ENCODE data around the gene PCDH15. TPM values are rescaled to one million over a fixed set of nuclear protein-coding genes. Genes with fewer than 3 reads are reported as not detected.
A peak's percentile ranks its signal among the peaks of the same experiment; 100 is the strongest.

Gene PCDH15
- total RNA-seq, 1 donor from 2014 or later: 2.1 TPM

DNA sequence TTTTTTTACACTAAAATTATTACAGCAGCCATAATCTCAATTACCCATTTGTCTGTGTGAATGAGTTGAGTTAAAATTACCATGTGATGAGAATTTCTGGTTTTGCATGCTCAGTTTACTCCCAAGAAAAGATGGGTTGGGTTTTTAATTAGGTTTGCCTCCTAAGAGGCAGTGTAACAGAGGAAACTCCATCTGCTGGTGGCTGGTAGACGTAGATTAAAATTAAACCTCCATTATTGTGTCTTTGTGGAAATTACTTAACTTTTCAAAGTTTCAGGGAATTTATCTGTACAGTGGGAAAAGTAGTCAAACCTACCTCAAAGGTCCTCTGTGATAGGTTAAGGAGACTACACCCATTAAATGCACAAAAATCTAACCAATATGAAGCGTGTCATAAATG is 954.2 kb downstream of the PCDH15 start:
- no peak overlapping the region for H3K27ac ChIP-seq
- H3K4me3 ChIP-seq: no peak overlapping the region
- DNase-seq (no peak), ATAC-seq (no peak)
- H3K9me3 ChIP-seq: no peaks in the 10 kb centered on the region
- TF ChIP-seq, protein P1, sequence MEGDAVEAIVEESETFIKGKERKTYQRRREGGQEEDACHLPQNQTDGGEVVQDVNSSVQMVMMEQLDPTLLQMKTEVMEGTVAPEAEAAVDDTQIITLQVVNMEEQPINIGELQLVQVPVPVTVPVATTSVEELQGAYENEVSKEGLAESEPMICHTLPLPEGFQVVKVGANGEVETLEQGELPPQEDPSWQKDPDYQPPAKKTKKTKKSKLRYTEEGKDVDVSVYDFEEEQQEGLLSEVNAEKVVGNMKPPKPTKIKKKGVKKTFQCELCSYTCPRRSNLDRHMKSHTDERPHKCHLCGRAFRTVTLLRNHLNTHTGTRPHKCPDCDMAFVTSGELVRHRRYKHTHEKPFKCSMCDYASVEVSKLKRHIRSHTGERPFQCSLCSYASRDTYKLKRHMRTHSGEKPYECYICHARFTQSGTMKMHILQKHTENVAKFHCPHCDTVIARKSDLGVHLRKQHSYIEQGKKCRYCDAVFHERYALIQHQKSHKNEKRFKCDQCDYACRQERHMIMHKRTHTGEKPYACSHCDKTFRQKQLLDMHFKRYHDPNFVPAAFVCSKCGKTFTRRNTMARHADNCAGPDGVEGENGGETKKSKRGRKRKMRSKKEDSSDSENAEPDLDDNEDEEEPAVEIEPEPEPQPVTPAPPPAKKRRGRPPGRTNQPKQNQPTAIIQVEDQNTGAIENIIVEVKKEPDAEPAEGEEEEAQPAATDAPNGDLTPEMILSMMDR (IDR thresholded peaks at IDR 0.05): no peak
- no peaks in the 10 kb centered on the region for H3K36me3 ChIP-seq
- no peaks in the 10 kb centered on the region for H3K27me3 ChIP-seq (ENCODE audit: low read depth)
- intact Hi-C loops (cut with DNase I): no loop called here
- no peaks in the 10 kb centered on the region for H3K4me1 ChIP-seq

GRCh38 chr10:53843736-53844362 is 957.2 kb downstream of the PCDH15 start:
- Histone ChIP-seq H3K27me3 (ENCODE audit: low read depth) (no peaks in the 10 kb centered on the region), H3K4me1 (no peaks in the 10 kb centered on the region), H3K4me3 (no peak overlapping the region), H3K36me3 (no peaks in the 10 kb centered on the region), H3K9me3 (no peaks in the 10 kb centered on the region), H3K27ac (no peak overlapping the region)
- ATAC-seq (peak; percentile 29 to 41), DNase-seq (no peak)
- TF ChIP-seq, protein P1 (IDR thresholded peaks at IDR 0.05): no peak
- intact Hi-C loops (cut with DNase I): no loop called here

DNA sequence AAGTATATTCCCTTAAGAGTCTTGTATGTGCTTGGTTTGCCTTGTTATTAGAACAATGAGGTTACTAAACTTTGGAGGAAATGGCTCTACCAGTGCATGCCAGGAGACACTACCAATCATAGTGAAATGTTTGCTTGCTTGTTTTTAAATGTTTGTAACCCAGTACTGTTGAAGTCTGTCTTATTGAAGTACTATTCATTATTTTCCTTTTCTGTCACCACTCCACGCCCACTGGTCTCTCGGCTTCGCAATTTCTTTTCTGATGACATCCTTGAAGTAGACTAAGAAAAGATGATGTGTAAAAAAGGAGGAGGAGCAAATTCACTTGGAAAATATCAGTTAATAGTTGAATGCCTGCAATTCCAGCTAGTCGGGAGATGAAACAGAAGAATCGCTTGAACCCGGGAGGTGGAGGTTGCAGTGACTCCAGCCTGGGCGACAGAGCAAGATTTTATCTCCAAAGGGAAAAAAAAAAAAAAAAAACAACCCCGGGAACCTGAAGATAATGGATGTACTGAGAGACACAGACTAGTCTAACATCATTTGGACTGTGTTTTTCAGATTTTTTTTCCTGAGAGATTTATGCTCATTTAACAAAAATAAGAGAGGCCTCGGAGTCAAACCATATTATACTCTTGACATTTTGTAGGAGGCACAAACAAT is 959.4 kb downstream of the PCDH15 start:
- ATAC-seq: no peak
- Histone ChIP-seq H3K27ac (no peak overlapping the region), H3K36me3 (no peaks in the 10 kb centered on the region), H3K27me3 (ENCODE audit: low read depth) (no peaks in the 10 kb centered on the region), H3K4me1 (no peaks in the 10 kb centered on the region), H3K9me3 (no peaks in the 10 kb centered on the region), H3K4me3 (no peak overlapping the region)
- no peak for DNase-seq
- TF ChIP-seq, protein P1 (IDR thresholded peaks at IDR 0.05): no peak
- intact Hi-C loops (cut with DNase I): no loop called here

DNA sequence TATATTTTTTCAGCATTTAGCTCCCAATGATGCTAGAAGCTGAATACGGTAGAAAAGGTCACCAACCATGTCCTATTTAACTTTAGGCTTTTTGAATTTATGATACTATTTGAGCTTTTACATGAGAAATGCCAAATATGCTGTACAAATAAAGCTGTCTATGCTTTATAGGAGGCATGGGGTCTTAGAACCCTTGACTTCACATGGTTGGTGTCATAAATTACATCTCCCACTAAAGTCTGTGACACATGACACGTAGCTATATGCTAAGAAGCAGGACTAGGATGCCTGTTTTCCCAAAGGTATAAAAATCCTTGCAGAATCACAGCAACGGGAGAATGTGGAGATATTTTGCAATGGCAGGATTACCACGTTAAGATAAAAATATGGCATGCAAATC is 960.4 kb downstream of the PCDH15 start:
- intact Hi-C loops (cut with DNase I): no loop called here
- no peak overlapping the region for H3K4me3 ChIP-seq
- H3K27ac ChIP-seq: no peak overlapping the region
- no peaks in the 10 kb centered on the region for H3K9me3 ChIP-seq
- DNase-seq (no peak), ATAC-seq (no peak)
- TF ChIP-seq, protein P1 (IDR thresholded peaks at IDR 0.05): no peak
- no peaks in the 10 kb centered on the region for H3K4me1 ChIP-seq
- no peaks in the 10 kb centered on the region for H3K36me3 ChIP-seq
- no peaks in the 10 kb centered on the region for H3K27me3 ChIP-seq (ENCODE audit: low read depth)

DNA sequence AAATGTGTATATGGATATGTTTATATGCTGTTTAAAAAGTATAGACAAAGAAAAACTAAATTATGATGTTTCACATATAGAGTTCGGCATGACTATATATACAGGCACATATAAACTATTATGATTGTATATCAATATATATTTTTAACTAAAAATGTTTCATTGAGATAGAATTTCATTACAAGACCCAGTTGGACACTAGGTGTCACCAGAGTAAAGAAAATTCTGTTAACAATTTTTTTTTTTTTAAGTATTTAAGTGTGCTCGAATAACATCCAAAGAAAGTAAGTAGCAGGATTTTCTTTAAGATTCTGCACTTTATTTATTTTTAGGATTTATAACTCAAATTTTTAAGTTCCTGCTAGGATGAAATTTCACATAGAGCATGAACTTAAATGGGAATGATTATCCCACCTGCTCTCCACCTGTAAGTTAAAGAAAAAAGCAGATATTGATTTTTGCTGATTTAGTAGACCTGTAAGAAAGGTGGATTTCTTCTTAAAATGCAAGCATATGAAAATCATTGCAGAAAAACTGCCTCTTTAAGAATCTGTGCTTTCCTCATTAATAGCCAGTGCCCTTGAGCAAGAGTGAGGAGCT is 961.5 kb downstream of the PCDH15 start:
- no peak for DNase-seq
- intact Hi-C loops (cut with DNase I): no loop called here
- H3K36me3 ChIP-seq: no peaks in the 10 kb centered on the region
- no peak overlapping the region for H3K4me3 ChIP-seq
- ATAC-seq: no peak
- H3K27me3 ChIP-seq (ENCODE audit: low read depth): no peaks in the 10 kb centered on the region
- H3K27ac ChIP-seq: no peak overlapping the region
- H3K4me1 ChIP-seq: no peaks in the 10 kb centered on the region
- H3K9me3 ChIP-seq: no peaks in the 10 kb centered on the region
- TF ChIP-seq, protein P1 (IDR thresholded peaks at IDR 0.05): peak; percentile 37
